OCI-LY3 (cell line): Measurements from ENCODE around the gene PDZRN3.

ENCODE experiments used
- H2AFZ ChIP-seq: fragments of 200-600, 300-600 bp; shearing (Covaris generic); 2 replicates; pipeline ENCODE4 v1.6.0; 2014; ENCODE audit warnings: antibody characterized with exemption, low read depth, low read length
- H3K27ac ChIP-seq: fragments of 200-600, 300-600 bp; sonication (generic); 2 replicates; pipeline ENCODE4 v1.5.1; 2014; ENCODE audit warnings: mild to moderate bottlenecking, low read length, moderate library complexity, mixed read lengths
- H3K27me3 ChIP-seq: fragments of 200-600, 300-600 bp; sonication (generic); 2 replicates; pipeline ENCODE4 v1.6.1; 2014; ENCODE audit warnings: low read depth, low read length, mixed read lengths
- H3K36me3 ChIP-seq: fragments of 200-600, 300-600 bp; sonication (generic); replicated peaks from 2 replicates; pipeline ENCODE3; 2014; ENCODE audit warnings: low read depth, low read length, mixed read lengths
- H3K4me1 ChIP-seq: fragments of 300-600, 200-600 bp; sonication (generic); 2 replicates; pipeline ENCODE4 v1.6.1; 2014; ENCODE audit warnings: low read length, mixed read lengths
- H3K4me2 ChIP-seq: fragments of 200-600, 300-600 bp; sonication (generic); 2 replicates; pipeline ENCODE4 v1.6.1; 2014; ENCODE audit warnings: low read length, mixed read lengths
- H3K4me3 ChIP-seq: fragments of 300-600, 200-600 bp; sonication (generic); 2 replicates; pipeline ENCODE4 v1.5.1; 2014; ENCODE audit warnings: antibody characterized with exemption, mild to moderate bottlenecking, low read length, moderate library complexity
- H3K79me2 ChIP-seq: fragments of 300-600, 200-600 bp; shearing (Covaris generic); 2 replicates; pipeline ENCODE4 v1.6.1; 2014; ENCODE audit warnings: mild to moderate bottlenecking, low read length, mixed read lengths
- H3K9ac ChIP-seq: fragments of 300-600, 200-600 bp; shearing (Covaris generic); 2 replicates; pipeline ENCODE4 v1.6.0; 2014; ENCODE audit warnings: mild to moderate bottlenecking, low read length, moderate library complexity
- H3K9me3 ChIP-seq: fragments of 200-600, 300-600 bp; shearing (Covaris generic); 2 replicates; pipeline ENCODE4 v1.6.1; 2014; ENCODE audit warnings: low read length, mixed read lengths; ENCODE audit not compliant: insufficient read depth
- H4K20me1 ChIP-seq: fragments of 200-600, 300-600 bp; sonication (generic); 2 replicates; pipeline ENCODE4 v1.6.1; 2016; ENCODE audit warnings: low read length, mixed read lengths; ENCODE audit not compliant: insufficient read depth
- EZH2phosphoT487 ChIP-seq: fragments of 200-600 bp; shearing (Covaris generic); IDR thresholded peaks from 2 replicates; pipeline ENCODE4 v1.6.1; 2018; ENCODE audit warnings: antibody characterized with exemption, mixed run types, low read depth
- TF ChIP-seq, protein P1 (sequence below): fragments of 200-600, 300-600 bp; sonication (generic); IDR thresholded peaks from 2 replicates; pipeline ENCODE4 v1.5.1; 2014; ENCODE audit warnings: antibody characterized with exemption, low read length, low read depth

Gene PDZRN3

DNA sequence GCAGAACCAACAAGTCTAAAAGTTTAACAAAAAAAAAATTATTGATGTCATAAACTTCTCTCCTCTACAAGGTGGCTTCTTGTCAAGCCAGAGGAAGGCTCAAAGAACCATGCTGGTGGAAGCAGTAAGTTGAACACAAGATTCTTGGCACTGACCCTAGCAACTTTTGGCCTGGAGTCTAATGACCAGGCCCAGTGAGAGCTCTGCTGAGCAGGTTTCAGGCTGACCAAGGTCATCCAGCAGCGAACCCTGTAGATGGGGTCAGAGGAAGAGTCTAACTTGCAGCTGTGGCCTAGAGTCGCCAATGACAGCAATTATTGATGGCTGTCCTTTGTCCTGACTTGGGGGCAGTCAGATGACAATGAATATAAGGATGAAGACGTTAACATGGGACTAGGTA is 43.1 kb upstream of the PDZRN3 start:
- Histone ChIP-seq H3K4me1 (peaks cover 22% of the 10 kb centered on the region), H3K9me3 (no peaks in the 10 kb centered on the region), H3K79me2 (no peaks in the 10 kb centered on the region), H2AFZ (no peak overlapping the region), H4K20me1 (no peaks in the 10 kb centered on the region), H3K9ac (no peak overlapping the region), H3K27ac (no peak overlapping the region), H3K4me3 (no peak overlapping the region), H3K36me3 (no peaks in the 10 kb centered on the region), H3K27me3 (0 out of 2 replicates have a peak, but pooled peaks cover 3% of the 10 kb centered on the region), H3K4me2 (no peak overlapping the region)
- TF ChIP-seq EZH2phosphoT487 = no peak
- TF ChIP-seq, protein P1, sequence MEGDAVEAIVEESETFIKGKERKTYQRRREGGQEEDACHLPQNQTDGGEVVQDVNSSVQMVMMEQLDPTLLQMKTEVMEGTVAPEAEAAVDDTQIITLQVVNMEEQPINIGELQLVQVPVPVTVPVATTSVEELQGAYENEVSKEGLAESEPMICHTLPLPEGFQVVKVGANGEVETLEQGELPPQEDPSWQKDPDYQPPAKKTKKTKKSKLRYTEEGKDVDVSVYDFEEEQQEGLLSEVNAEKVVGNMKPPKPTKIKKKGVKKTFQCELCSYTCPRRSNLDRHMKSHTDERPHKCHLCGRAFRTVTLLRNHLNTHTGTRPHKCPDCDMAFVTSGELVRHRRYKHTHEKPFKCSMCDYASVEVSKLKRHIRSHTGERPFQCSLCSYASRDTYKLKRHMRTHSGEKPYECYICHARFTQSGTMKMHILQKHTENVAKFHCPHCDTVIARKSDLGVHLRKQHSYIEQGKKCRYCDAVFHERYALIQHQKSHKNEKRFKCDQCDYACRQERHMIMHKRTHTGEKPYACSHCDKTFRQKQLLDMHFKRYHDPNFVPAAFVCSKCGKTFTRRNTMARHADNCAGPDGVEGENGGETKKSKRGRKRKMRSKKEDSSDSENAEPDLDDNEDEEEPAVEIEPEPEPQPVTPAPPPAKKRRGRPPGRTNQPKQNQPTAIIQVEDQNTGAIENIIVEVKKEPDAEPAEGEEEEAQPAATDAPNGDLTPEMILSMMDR = no peak

GRCh38 chr3:73665286-73665685 is 40.5 kb upstream of the PDZRN3 start:
- Histone ChIP-seq H3K9me3 (no peaks in the 10 kb centered on the region), H3K4me1 (peaks cover 15% of the 10 kb centered on the region), H2AFZ (no peak overlapping the region), H3K36me3 (no peaks in the 10 kb centered on the region), H3K9ac (no peak overlapping the region), H3K27ac (no peak overlapping the region), H3K79me2 (no peaks in the 10 kb centered on the region), H3K4me3 (no peak overlapping the region), H3K4me2 (no peak overlapping the region), H4K20me1 (no peaks in the 10 kb centered on the region), H3K27me3 (0 out of 2 replicates have a peak, but pooled peaks cover 3% of the 10 kb centered on the region)
- TF ChIP-seq EZH2phosphoT487 = no peak
- TF ChIP-seq, protein P1 = no peak

DNA sequence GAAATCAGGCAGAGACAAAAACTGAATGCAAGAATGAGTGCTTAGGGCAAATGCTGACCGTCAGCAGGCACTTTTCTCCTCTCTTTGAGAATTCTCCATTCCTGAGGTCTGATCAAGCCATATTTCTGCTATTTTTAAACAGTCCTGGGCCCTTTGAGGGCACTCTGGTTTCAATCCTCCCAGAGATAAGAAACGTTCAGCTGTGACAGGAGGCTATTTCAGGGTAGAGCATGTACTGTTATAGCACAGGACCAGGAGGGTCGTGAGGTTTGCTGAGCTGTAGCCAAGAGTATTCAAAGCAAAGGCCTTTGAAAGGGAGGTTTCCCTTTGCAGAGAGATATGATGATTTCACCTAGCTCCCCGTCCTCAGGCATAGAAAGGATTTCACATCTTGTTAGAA is 39.6 kb upstream of the PDZRN3 start:
- Histone ChIP-seq H3K9ac (no peak overlapping the region), H2AFZ (no peak overlapping the region), H3K9me3 (no peaks in the 10 kb centered on the region), H3K27me3 (0 out of 2 replicates have a peak, but pooled peaks cover 3% of the 10 kb centered on the region), H3K4me2 (no peak overlapping the region), H3K4me1 (peaks cover 7% of the 10 kb centered on the region), H3K4me3 (no peak overlapping the region), H3K36me3 (no peaks in the 10 kb centered on the region), H4K20me1 (no peaks in the 10 kb centered on the region), H3K27ac (no peak overlapping the region), H3K79me2 (no peaks in the 10 kb centered on the region)
- TF ChIP-seq, protein P1 = no peak
- TF ChIP-seq EZH2phosphoT487 = no peak

DNA sequence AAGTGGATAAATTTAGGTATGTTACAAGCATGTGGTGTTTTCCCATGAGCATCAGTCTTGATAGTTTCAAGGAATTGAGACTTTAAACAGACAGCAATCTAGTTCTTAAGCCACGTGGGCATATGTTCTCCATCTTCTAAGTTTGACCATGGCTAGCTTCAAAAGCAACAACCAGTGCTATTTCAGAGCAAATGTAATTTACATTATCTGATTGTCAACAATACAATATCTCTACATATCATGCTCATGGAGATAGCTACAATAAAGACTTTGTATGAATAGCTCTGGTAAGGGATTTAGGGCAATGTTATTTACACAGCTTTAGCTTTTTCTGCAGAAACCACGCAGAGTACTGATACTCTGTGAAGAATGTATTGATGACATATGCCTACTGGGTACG is 38.8 kb upstream of the PDZRN3 start:
- Histone ChIP-seq H2AFZ (no peak overlapping the region), H3K9me3 (no peaks in the 10 kb centered on the region), H4K20me1 (no peaks in the 10 kb centered on the region), H3K27ac (no peak overlapping the region), H3K4me1 (no peaks in the 10 kb centered on the region), H3K9ac (no peak overlapping the region), H3K36me3 (no peaks in the 10 kb centered on the region), H3K79me2 (no peaks in the 10 kb centered on the region), H3K4me2 (no peak overlapping the region), H3K27me3 (0 out of 2 replicates have a peak, but pooled peaks cover 3% of the 10 kb centered on the region), H3K4me3 (no peak overlapping the region)
- TF ChIP-seq, protein P1 = no peak
- no peak for TF ChIP-seq EZH2phosphoT487
